ENCODE measurements around the gene PPP2R5C.
A peak's percentile ranks its signal among the peaks of the same experiment; 100 is the strongest.
"Not testable (repeated sequence)": the region's sequence is repeated elsewhere in the genome, so short reads cannot be mapped to it uniquely, and the experiment has no call there.

Gene PPP2R5C

GRCh38 chr14:101783260-101784016, 21.9 kb downstream of the PPP2R5C start:
- no peak for DNase-seq

DNA sequence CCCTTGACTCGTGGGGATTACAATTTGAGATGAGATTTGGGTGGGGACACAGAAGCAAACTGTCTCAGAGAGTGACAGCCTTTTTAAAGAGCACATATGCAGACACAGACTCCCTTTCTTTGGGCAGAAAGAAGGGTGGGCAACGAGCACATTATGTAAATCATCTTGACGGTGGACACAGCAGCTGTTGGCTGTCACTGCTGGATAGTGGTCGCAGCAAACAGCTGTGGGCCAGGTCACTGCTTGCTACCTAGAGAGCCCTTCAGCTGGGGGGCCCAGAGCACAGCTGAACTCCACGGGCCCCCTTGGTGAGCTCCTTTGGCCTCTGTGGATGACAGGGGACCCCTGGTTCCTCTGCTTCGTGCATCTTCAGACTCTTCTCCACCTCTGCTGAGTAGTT, 23.1 kb downstream of the PPP2R5C start:
- DNase-seq: no peak

DNA sequence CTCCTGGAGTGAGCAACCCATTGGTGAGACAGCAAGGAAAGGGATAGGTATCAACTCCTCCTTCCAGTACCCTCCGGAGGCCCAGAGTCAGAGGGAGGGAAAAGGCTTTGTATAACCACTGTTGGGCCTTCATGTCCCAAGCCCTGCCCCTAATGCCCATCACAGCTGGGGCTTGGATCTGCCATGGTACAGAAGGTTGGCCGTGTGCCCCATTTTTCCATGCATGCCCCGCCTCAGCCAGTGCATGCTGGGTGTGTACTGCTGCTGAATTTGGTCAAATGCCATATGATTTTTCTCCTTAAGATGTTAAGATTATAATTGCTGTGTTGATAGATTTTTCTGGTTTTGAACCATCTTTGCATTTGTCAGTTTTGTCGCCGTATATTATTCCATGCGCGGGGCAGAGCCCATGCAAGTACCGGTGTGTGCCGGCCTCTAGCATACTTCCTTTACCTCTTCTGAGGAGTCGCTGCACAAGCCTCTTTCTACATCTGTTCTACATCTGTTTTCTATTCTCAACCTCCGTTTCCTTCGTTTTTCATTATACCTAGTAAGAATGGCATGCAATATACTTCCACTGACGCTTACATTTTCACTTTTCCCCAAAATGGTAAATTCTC, 26.6 kb downstream of the PPP2R5C start:
- DNase-seq: no peak

DNA sequence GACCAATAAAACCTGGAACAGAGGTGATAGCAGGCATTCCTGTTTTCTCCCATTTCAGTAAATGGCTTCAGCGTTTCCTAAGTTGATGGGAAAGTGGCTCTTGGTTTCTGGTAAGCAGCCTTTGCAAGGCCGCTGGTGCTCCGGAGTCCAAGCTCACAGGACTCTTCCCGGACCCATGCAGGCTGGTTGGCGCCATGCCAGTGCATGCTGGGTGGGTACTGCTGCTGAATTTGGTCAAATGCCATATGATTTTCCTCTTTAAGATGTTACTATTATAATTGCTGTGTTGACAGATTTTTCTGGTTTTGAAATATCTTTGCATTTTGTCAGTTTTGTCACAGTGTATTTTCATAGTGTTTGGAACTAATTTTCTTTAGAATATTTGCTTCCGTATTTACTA, 27.7 kb downstream of the PPP2R5C start:
- no peak for DNase-seq

GRCh38 chr14:101790232-101790631, 28.7 kb downstream of the PPP2R5C start:
- DNase-seq: no peak

- DNase-seq: no peak
These were observed 30.5 kb downstream of the PPP2R5C start for GRCh38 chr14:101791919-101792572.

- no peak for DNase-seq
These were observed 34.5 kb downstream of the PPP2R5C start for GRCh38 chr14:101796016-101796415.

GRCh38 chr14:101796479-101796878, 35.0 kb downstream of the PPP2R5C start:
- DNase-seq: no peak

DNA sequence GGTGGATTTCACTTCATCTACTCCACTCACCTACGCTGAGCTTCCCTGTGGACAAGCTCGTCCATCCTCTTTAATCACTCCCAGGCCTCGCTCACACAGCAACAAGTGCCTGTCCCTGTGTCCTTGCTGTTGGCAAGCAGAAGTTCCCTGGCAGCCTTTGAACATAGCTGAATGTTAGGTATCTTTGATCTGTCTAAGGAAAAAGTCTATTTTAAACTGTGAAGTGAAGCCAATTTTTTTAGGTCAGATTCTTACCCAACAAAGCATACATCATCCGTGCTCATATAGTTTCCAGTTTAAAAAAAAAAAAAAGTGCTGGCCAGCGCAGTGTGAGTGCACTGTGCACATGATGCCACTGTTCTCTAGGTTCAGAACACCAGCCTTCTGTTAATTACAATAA, 36.3 kb downstream of the PPP2R5C start:
- no peak for DNase-seq

DNA sequence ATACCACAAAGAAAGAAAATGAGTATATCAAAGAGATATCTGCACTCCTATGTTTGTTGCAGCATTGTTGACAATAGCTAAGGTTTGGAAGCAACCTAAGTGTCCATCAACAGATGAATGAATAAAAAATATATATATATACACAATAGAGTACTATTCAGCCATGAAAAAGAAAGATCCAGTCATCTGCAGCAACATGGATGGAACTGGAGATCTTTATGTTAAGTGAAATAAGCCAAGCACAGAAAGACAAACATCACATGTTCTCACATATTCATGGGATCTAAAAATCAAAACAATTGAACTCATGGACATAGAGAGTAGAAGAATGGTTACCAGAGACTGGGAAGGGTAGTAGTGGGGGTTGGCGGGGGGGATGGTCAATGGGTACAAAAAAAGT, 42.9 kb downstream of the PPP2R5C start:
- not testable (repeated sequence) for DNase-seq

DNA sequence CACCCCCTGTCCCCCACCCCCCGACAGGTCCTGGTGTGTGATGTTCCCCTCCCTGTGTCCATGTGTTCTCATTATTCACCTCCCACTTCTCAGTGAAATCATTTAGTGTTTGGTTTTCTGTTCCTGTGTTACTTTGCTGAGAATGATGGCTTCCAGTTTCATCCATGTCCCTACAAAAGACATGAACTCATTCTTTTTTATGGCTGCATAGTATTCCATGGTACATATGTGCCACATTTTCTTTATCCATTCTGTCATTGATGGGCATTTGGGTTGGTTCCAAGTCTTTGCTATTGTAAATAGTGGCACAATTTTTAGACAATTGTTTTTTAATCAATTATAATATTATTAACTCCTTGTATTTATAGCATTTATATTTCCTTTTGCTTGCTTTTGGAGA, 44.7 kb downstream of the PPP2R5C start:
- DNase-seq: not testable (repeated sequence)

DNA sequence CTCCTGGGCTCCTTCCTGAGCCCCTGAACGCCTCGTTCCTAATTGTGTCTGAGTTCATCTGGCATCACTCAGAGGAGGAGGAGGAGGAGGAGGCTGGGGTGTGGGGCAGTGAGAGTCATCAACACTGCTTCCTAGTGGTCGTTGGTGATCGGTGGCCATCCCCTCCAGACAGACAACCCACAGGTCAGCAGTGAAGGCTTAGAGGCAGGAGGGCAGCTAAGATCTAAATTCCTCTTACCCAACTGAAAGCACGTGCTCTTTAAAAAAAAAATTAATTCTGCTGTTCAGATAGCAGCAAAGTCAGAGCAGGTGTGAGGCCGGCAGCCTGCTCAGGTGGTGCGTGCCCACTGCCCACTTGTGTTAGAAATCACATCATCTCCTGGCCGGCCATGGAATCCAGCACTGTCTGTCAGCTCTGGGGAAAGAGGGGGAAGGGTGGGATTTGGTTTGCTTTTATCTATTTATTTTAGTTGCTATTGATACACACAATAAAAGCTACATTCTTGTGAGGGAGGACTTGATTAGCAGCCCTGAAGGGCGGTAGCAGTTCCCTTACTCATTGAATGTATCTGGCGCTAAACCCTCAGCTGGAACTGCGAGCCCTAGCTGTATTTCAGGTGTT, 46.6 kb downstream of the PPP2R5C start:
- DNase-seq: no peak

GRCh38 chr14:101808894-101809670, 47.6 kb downstream of the PPP2R5C start:
- DNase-seq: no peak

DNA sequence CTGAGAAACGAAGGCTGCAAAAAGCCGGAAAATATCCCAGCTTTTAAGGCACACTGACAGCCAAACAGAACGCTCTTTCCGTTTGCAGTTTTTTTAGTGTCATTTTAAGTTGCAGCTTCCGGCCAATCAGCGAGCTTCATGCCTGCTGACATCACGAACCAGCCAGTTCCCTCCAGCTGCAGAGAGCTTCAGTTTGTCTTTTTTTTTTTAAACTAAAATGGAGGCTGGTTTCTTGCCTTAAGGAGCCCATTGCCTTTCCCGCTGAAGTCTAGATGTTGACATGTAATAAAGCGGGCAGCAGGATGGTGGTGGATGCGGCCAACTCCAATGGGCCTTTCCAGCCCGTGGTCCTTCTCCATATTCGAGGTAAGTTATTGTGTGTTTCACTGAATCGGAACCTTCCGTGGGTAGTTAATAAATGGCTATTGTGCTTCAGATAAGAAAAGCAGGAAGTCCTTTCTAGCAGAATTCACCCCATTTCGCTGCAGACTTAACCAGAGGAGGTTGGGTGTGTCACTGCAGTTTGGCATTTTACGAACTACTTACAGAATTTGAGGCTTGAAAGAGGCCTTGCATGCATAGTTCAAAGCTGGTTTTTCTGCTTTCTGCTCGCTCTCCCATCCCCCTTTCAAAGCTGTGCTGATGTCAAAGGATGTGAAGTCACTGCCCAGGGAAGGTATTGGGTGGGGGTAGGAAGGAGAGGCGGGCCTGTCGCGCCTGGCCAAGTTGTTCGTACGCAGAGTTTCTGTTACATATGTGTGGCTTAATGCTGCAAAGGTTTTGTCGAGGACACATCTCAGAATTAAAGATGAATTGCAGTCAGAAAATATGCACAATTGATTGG, 48.4 kb downstream of the PPP2R5C start:
- DNase-seq: peak; percentile 85

- DNase-seq: no peak
These were observed 49.5 kb downstream of the PPP2R5C start for GRCh38 chr14:101810897-101811621.

DNA sequence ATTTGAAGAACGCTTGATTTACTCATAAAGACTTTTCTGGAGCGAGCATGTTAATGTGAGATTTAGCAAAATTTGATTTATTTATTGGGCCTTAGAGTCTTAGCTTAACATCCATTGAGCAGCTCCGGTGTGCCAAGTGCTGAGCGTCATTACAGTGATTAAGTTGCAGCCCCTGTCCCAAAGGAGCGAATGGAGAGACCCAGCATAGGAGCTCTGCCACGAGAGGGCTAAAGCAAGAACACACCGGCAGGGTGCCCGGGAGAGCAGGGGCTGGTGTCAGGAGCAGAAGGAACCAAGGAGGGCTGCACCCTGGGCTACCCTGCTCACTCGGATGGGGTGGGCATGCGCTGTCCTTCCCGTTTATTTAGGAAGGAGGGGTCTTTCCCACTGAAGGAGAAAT, 50.6 kb downstream of the PPP2R5C start:
- DNase-seq: no peak

GRCh38 chr14:101813171-101813759, 51.8 kb downstream of the PPP2R5C start:
- no peak for DNase-seq

- no peak for DNase-seq
These were observed 52.3 kb downstream of the PPP2R5C start for GRCh38 chr14:101813833-101814232.

DNA sequence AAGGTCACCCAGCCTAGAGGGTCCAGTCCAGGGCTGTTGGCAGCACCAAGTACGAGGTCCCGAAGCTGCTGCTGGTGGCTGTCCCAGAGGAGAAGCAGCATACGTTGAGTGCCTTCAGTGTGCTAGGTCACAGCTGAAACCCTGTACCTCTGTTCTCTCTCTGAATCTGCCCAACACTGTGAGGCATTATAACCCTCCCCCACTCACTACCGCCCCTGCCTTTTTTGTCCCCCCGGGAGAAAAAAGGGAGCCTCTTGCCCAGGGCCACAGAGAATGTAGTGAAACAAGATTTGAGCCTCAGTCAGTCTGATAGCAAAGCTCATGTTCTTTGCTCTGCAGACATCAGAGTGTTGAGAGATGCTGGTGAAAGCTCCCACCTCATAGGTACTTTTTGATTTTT, 53.4 kb downstream of the PPP2R5C start:
- DNase-seq: no peak

DNA sequence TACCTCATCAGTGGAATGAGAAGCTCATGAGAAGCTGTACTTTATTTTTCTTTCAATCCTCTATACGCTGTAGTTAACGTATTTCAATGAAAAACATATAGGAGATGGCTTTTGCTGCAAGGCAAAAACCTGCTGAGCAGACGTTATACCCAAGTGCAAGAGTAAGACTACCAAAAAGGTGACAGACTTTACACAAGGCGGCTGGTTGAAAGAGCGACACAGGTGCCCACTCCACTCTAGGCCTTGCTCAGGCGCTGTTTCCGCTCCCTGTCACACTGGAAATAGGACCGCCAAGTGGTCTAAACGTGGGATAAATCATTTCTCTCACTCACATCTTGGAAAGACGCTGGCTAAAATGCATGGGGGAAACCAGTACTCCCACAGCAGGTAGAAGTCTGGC, 54.5 kb downstream of the PPP2R5C start:
- no peak for DNase-seq

DNA sequence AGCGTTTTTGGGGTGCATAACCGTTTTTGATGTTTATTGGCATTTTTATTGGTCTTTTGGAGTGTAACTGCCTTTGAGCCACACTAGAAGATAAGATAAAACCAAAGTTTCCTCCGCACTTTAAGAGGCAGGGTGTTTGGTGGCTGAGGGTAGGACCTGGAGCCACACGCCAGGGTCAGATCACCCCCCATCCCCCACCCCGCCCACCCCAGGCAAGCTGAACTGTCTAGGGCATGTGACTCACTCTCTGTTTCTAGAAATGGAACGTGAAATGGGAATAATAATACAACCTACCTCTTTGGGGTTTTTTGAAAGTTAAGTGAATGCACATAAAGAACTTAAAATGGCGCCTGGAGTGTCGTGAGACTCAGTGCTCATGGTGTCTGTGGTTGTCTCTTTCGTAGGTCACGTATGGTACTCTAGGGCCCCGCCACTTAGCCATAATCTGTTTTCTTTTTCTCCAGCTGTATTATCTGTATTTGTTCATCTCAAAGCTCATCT, 56.0 kb downstream of the PPP2R5C start:
- DNase-seq: no peak

Measured in stimulated activated CD4-positive, alpha-beta T cell treated with anti-CD3 and anti-CD28 coated beads, Interleukin-1b, Interleukin-23, amount 100 ng/mL, for 48 hours (primary cell).